ENCODE results near the gene PLCH1.

PLCH1 gene

GRCh38 chr3:155448531-155448930 is 296.3 kb downstream of the PLCH1 start:
- DNase-seq, result no peak

- no peak for DNase-seq
These were observed 298.5 kb downstream of the PLCH1 start for GRCh38 chr3:155446366-155446765.

- DNase-seq, result no peak
These were observed 300.1 kb downstream of the PLCH1 start for GRCh38 chr3:155444771-155445170.

GRCh38 chr3:155443815-155444214 is 301.1 kb downstream of the PLCH1 start:
- no peak for DNase-seq

GRCh38 chr3:155442072-155442471 is 302.8 kb downstream of the PLCH1 start:
- no peak for DNase-seq

GRCh38 chr3:155441506-155441905 is 303.4 kb downstream of the PLCH1 start:
- no peak for DNase-seq

GRCh38 chr3:155441026-155441425 is 303.8 kb downstream of the PLCH1 start:
- no peak for DNase-seq

GRCh38 chr3:155435821-155436220 is 309.1 kb downstream of the PLCH1 start:
- DNase-seq, result no peak

GRCh38 chr3:155431856-155432570 is 312.9 kb downstream of the PLCH1 start:
- DNase-seq, result no peak

GRCh38 chr3:155428563-155428962 is 316.3 kb downstream of the PLCH1 start:
- no peak for DNase-seq

- no peak for DNase-seq
These were observed 318.2 kb downstream of the PLCH1 start for GRCh38 chr3:155426524-155427230.

- no peak for DNase-seq
These were observed 319.5 kb downstream of the PLCH1 start for GRCh38 chr3:155425396-155425795.

GRCh38 chr3:155424323-155424710 is 320.6 kb downstream of the PLCH1 start:
- DNase-seq, result no peak

- no peak for DNase-seq
These were observed 321.1 kb downstream of the PLCH1 start for GRCh38 chr3:155423526-155424322.

GRCh38 chr3:155420881-155421486 is 323.9 kb downstream of the PLCH1 start:
- DNase-seq, result no peak

GRCh38 chr3:155420406-155420805 is 324.5 kb downstream of the PLCH1 start:
- DNase-seq, result no peak

GRCh38 chr3:155418407-155418806 is 326.5 kb downstream of the PLCH1 start:
- DNase-seq, result no peak

GRCh38 chr3:155417119-155417517 is 327.8 kb downstream of the PLCH1 start:
- DNase-seq, result no peak

- no peak for DNase-seq
These were observed 328.3 kb downstream of the PLCH1 start for GRCh38 chr3:155416500-155417118.

GRCh38 chr3:155412904-155413303 is 332.0 kb downstream of the PLCH1 start:
- no peak for DNase-seq

- no peak for DNase-seq
These were observed 333.2 kb downstream of the PLCH1 start for GRCh38 chr3:155411500-155412223.

- no peak for DNase-seq
These were observed 335.5 kb downstream of the PLCH1 start for GRCh38 chr3:155409336-155409735.
